ENCODE results near the gene ENO2.

DNA sequence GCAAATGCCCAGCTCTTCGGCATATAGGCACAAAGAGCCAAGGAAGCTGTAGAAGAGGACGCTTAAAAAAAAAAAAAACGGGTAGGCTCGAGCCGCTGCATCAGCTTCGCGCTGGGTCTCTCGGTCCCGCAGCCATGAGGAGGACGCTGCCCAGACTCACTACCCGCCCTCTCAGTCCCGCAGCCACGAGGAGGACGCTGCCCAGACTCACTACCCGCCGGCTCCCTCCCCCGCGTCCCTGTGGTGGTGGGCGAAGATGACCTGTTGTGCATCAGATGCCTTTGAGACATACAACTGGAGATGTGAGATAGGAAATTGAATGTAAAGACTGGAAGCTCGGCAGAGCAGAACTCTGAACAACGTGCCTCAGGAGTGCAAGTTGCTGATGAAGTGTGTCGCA lies 29.8 kb upstream of the ENO2 start:
- TF ChIP-seq, protein P1, sequence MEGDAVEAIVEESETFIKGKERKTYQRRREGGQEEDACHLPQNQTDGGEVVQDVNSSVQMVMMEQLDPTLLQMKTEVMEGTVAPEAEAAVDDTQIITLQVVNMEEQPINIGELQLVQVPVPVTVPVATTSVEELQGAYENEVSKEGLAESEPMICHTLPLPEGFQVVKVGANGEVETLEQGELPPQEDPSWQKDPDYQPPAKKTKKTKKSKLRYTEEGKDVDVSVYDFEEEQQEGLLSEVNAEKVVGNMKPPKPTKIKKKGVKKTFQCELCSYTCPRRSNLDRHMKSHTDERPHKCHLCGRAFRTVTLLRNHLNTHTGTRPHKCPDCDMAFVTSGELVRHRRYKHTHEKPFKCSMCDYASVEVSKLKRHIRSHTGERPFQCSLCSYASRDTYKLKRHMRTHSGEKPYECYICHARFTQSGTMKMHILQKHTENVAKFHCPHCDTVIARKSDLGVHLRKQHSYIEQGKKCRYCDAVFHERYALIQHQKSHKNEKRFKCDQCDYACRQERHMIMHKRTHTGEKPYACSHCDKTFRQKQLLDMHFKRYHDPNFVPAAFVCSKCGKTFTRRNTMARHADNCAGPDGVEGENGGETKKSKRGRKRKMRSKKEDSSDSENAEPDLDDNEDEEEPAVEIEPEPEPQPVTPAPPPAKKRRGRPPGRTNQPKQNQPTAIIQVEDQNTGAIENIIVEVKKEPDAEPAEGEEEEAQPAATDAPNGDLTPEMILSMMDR (IDR thresholded peaks at IDR 0.05) = no peak
- no peak for TF ChIP-seq POLR2A (IDR thresholded peaks at IDR 0.05)
